Stimulated activated CD4-positive, alpha-beta T cell treated with anti-CD3 and anti-CD28 coated beads, Interleukin-12 subunit alpha, Interleukin-12 subunit beta, amount 100 ng/mL, for 4 hours (primary cell): ENCODE data around the gene SCLY.
"Not testable (repeated sequence)": the region's sequence is repeated elsewhere in the genome, so short reads cannot be mapped to it uniquely, and the experiment has no call there.

Experiments used
- DNase-seq: peaks from one replicate; pipeline ENCODE4 v3.0.0-alpha.2; 2020

SCLY gene

DNA sequence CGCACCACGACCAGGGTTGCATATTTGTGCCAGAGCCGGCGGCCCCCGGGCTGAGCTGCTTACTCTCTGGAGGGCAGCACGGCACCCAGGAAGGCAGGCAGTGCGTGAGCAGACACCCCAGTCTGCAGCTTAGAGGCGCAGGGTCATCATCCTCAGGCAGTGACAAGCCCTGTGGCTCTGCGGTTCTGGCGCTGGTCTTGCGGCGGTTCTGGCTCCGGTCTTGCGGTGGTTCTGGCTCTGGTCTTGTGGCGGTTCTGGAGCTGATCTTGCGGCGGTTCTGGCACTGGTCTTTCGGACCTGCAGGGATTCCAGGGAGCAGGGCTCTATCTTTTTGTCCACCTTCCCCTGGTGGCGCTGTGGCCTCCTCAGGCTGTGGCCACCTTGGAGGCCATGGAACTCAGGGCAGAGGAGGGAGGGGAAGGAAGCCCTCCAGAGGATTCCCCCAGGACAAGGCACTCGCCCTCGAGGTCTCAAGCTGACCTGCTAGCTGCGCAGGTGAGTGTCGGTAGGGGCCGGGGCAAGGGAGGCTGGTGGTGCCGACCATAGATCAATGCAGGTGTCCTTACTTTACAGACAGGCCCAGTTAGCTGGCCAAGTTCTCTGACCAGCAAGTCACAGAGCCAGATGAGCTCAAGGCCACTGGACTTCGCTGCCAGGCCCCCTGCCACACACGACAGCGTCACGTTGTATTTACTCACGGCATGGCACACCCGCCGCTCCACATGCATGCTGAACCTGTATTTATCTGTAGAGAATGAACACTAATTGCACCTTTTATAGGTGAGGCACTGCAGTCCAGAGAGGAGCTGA lies 54.3 kb downstream of the SCLY start:
- DNase-seq: no peak

- DNase-seq: not testable (repeated sequence)
Measured at GRCh38 chr2:238115709-238116108, 54.9 kb downstream of the SCLY start.

- no peak for DNase-seq
Measured at GRCh38 chr2:238116298-238117198, 55.7 kb downstream of the SCLY start.

DNA sequence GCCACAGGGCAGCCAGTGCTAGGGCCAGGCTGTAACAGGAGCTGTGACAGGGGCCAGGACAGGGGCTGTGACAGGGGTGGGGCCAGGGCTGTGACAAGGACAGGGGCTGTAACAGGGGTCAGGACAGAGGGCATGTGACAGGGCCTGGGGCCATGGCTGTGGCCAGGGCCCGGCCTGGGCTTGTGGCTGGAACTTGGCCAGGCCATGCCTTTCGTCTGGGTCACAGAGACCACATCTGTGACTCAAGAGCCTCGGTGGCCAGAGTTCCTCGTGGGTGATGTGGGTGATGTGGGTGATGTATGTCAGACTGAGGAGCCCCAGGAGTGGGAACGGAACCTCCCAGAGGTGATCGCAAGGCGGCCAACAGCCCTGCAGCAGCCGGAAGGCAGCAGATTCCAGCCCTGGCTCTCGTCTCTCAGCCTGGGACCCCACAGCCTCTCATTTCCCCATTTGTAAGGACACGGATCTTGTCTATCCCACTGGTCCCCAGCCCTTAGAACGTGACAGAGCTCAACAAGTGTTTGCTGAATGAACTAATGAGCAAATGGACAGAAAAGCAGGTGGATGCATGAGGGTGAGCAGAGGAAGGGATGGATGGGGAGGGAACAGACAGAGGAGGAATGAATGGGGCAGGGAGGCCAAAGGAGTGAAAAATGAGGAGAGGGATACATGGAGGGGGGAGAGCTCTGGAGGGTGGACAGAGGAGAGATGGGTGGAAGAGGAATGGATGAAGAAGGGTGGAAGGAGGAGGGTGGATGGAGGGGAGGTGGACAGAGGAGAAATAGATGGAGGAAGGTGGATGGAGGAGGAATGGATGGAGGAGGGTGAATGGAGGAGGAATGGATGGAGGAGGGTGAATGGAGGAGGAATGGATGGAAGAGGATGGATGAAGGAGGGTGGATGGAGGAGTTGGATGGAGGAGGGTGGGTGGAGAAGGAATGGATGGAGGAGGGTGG lies 56.7 kb downstream of the SCLY start:
- DNase-seq: no peak

- DNase-seq: no peak
Measured at GRCh38 chr2:238119756-238120462, 59.1 kb downstream of the SCLY start.

DNA sequence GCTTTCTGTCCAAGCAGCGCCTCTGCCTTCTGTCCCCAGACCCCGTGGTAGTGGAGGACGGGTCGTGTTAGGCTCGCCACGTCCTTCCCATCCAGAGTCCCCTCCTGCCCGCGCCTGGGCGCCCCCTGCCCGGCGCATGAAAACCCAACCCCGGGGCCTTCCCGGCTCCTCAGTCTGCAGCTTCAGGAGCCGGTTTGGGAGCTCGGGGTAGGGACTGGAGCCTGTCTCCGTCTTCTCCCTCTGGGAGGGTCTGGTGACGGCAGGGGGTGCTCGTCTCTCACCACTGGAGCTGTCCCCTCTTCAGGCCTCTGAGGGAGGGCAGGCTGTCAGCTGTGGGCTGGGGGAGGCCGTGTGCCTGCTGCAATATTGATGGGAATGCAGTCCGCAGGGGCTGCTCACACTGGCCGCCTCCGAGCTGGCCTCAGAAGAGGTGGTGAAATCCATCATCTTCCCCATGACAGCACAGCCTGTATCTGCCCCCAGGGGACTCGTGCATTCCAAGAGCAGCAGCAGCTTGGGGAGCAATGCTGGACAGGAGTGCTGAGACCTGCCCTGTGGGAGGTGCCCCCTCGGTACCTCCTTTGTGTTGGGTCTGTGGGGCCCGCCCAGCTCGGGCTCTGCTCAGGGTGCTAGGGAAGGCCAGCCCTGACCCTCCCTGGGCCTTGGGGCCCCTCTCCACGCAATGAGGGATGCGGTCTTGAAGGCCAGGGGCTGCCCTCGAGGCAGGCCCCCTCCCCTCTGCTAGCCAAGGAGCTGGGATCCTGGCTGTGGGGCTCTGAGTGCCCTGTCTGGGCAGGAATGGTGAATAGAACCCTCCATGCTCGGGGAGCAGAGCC lies 59.9 kb downstream of the SCLY start:
- DNase-seq: no peak

DNA sequence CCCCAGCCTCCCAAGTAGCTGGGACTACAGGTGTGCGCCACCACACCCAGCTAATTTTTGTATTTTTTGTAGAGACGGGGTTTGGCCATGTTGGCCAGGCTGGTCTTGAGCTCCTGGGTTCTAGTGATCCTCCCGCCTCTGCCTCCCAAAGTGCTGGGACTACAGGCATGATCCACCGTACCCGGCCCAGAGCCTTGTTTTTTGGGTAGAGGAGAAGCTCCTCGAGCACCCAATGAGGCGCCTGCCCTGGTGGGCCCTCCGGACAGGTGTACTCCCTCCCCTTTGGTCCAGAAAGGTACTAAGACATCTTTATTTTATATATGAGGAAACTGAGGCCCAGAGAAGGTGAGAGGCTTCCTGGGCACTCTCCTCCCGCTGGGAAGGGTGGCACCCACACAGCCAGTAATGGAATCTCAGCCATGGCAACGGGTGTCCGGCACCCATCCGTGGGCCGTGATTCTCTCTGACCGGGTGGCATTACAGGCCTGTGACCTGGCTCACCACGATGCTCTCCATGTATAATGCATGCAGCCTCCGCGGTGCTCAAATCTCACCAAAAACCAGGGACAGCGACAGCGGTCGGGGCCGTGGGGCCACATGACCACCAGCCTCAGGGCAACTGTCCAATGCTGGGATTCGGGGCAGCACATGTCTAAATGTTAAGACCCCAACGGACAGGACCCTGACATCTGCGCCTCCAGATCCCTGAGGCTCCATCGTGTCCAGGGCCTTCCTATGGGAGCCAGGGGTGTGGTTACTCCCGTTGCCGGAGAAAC lies 60.9 kb downstream of the SCLY start:
- no peak for DNase-seq

DNA sequence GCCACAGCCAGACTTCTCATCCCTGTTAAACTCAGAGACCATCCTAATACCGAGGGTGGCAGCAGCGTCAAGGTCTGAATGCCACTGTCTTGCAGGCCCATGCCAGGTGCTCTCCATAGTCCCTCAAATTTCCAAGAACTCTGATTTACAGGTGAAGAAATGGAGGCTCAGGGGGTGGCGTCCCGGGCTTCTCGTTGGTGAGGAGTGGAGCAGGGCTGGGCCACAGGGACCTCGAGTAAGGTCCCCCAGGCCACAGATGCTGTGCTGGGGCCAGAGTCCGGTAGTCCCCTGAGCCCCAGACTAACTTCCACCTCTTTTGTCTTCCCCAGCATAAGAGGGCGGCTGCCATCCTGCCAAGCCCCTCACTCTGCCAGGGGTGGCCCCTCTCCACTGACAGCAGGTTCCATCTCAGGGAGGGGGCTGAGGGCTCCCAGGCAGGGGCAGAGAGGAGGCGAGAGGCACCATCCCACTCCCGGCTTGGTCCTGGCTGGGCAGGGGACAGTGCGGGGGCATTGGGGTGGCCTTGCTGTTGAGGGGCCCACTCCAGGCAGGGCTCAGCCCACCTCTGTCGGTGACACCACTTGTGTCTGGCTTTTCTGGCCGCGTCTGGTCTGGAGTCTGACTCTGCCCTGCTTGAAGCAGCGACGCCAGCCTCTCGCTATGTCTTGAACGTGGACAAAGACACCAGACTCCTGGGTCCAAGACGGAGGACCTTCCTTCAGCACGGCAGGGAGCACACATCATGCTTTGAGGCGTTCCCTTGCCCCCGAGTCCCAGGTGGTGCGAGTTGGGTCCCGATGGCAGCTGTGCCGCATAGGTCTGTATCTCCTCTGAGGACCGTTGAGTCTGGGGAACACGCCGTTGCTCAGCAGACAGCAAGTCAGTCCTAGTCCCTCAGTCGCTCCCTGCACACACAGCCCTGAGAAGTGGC lies 61.8 kb downstream of the SCLY start:
- no peak for DNase-seq

DNA sequence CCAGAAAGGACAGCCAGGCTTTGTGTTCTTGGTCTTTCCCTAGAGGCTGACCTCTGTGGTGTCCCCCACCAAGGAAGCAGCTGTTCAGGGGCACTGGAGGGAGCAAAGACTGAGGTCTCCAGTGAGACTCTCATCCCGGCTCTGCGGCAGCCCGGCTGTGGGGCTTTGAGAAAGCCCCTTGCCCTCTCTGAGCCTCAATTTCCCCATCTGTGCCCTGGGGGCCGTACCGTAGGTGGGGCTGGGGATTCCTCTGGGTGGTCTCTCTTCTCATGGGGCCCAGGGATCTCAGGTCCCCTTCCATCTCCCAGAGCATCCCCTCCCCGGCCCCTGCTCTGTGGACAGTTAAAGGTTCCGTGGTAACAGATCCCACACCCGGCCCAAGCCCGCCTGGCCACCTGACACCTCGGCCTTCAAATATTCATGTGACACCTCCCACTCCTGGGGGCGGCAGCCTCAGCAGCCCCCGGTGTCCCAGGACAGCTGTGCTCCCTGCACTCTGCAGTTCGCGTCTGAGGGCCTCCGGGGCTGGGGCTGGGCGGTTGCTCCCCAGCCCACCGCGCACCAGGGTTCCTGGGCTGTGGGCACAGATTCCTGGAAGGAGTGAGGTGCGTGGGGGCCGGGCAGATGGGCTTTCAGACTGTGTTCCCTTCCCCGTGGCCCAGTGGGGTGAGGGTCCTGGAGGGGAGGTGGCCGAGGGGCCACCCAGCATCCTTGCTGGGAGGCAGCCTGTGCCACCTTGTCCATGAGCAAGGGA lies 62.6 kb downstream of the SCLY start:
- no peak for DNase-seq

DNA sequence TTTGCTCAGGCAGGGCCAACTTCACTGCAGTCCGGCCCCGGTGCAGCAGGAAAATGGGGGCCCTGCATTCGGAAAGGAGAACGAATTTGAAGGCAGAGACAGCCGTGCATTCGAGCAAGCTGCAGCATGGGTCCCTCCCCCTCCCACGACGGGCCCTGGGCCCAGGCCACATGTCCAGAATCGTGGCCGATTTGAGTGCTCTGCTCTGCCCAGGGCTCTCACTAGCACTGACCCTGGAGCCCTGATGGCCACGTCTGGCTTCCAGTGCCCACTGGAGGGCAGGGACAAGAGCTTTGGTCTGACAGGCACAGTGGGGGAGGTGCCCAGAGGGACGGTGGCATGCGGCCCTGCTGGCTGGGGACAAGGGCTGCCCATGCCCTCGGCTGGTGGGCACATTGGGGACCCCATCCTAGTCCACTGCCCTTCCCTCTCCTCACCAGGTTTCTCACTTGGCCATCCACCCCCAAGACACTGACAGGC lies 63.2 kb downstream of the SCLY start:
- no peak for DNase-seq

DNA sequence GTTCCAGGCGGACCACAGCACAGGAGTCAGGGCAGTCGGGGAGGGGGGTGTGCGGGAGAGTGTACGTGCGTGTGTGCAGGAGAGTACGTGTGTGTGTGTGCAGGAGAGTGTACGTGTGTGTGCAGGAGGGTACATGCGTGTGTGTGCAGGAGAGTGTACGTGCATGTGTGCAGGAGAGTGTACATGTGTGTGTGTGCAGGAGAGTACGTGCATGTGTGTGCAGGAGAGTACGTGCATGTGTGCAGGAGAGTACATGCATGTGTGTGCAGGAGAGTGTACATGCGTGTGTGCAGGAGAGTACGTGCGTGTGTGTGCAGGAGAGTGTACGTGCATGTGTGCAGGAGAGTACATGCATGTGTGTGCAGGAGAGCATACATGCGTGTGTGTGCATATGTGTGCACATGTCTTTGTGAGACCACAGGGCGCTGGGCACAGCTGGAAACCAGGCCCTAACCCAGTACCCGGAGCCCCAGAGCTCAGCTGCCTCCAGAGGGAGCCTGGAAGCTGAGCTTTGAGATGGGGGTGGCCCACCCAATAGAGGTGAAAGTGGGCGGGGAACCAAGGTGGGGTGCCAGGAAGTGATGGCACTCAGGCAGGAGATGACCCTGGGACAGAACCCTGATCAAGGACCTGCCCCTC lies 63.8 kb downstream of the SCLY start:
- no peak for DNase-seq

DNA sequence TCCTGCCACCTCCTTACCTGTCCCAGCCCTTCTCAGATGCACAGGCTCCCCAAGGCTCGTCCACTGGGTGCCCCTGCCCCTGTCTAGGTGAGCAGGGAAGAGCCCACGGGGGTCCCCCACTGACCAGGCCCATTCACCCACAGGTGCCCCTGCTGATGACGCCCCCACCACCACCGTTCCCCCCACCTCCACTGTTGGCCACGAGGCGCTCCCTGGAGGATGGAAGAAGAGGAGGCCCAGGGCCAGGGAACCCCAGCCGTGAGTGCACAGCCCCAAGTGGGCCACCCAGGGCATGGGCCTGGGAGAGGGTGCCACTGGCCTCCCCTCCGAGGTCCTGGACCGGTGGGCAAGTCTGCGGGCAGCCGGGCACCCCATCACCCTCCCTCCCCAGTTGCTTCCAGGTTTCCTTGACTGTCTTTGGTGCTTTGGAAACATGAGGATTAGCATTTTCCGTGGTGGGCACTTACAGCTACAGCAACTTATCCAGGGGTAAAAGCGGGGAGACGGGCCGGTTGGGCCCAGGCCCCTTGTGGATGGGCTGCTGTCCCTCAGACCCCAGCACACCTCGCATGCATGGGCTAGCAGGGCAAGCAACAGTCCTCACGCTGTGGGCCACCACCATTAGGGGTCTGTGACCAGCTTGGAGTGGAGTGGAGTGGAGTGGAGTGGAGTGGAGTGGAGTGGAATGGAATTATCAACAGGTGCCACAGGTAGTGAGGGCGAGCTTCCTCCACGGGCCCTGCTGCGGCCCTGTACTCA lies 64.5 kb downstream of the SCLY start:
- no peak for DNase-seq

GRCh38 chr2:238126338-238126737 lies 65.5 kb downstream of the SCLY start:
- DNase-seq: no peak

DNA sequence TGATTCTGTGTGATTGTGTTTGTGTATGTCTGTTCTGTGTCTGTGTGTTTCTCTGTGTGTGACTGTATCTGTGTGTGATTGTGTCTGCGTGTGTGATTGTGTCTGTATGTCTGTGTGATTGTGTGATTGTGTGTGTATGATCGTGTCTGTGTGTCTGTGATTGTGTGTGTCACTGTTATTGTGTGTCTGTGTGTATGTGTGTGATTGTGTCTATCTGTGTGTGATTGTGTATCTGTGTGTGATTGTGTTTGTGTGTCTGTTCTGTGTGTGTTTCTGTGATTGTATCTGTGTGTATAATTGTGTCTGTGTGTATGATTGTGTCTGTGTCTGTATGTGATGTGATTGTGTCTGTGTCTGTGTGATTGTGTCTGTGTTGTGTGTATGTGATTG lies 66.0 kb downstream of the SCLY start:
- DNase-seq: no peak

DNA sequence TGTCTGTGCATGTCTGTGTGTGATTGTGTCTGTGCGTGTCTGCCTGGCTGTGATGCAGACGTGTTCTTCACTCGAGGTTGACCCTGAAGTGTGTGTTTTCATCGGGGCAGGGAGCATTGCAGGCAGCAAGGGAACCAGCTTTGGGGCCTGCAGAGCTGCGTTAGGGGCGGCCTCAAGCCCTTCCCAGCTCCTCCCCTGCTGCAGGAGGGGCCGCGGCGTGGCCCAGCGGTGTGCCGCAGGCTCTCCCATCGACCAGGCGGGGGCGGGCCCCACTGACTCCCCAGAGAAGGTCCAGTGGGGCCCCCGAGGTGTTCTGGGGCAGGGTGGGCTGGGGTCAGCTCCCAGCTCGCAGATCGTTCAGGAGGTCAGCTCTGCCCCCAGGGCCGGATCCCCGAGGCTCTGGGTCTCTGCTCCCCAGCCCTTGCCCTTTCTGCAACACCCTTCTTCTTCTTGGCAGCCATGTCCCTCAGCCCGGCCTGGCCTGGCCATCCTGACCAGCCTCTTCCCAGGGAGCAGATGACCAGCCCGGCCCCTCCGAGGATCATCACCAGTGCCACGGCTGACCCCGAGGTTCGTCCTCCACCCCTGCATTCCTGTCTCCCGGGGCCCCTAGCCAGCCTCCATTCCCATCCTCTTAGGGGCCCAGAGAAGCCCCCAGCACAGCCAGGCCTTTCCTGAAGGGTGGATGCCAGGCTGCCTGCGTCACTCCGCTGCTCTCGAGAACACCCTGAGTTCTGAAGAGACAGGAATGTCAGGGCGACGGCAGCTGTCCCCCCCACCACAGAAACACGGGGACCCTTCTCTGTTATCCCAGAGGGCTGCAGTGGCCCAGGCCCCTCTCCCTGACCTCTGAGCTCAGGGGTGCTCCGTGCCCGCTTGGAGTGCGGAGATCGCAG lies 66.6 kb downstream of the SCLY start:
- DNase-seq: no peak

DNA sequence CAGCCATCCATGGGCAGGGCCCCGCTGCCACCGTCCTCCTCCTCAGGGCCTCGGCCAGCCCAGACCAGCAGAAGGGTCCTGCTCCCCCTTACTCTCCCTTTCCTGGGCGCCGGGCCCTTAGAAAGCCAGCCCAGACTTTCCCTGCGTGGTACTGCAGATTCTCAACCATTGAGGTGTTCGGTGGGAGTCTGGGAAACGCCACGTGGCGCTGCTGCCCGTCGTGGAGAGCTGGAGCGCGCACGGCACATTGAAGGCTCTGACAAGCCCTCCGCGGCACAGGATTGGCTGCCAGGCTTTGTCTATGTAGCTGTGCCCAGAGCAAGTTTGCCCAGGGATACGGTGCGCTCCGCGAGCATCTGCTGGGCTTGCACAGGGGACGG lies 67.2 kb downstream of the SCLY start:
- no peak for DNase-seq
